Thyroid gland (tissue), 4 donors: Measurements from ENCODE around the gene AQP12B. TPM values are rescaled to one million over a fixed set of nuclear protein-coding genes. Genes with fewer than 3 reads are reported as not detected.
"Not testable (repeated sequence)": the region's sequence is repeated elsewhere in the genome, so short reads cannot be mapped to it uniquely, and the experiment has no call there.

Experiments used
- DNase-seq, 2 donors: peaks; one replicate each; pipeline ENCODE4 v3.0.0-alpha.2; 2019
- H3K27ac ChIP-seq, 3 donors: fragments of 200-600 bp; sonication (generic); 1 replicate in 2 of 3; 2 replicates in 1 of 3; pipeline ENCODE4 v1.5.1; 2016 to 2019; ENCODE audit warnings: mild to moderate bottlenecking in 1 of 3, moderate library complexity in 1 of 3
- H3K27me3 ChIP-seq: fragments of 200-600 bp; sonication (generic); one replicate; pipeline ENCODE4 v1.5.1; 2019
- H3K36me3 ChIP-seq, 2 donors: fragments of 200-600 bp; sonication (generic); one replicate each; pipeline ENCODE4 v1.5.1; 2016 to 2019
- H3K4me1 ChIP-seq, 2 donors: fragments of 200-600 bp; sonication (generic); one replicate each; pipeline ENCODE4 v1.5.1; 2017 to 2019
- H3K4me3 ChIP-seq, 3 donors: fragments of 200-600 bp; sonication (generic); replicated peaks in 1 of 3; 1 replicate in 2 of 3; 2 replicates in 1 of 3; pipeline ENCODE4 v1.5.1; 2016; ENCODE audit warnings: mild to moderate bottlenecking in 1 of 3
- H3K9me3 ChIP-seq: fragments of 200-600 bp; sonication (generic); one replicate; pipeline ENCODE4 v1.5.1; 2017
- CTCF ChIP-seq, 6 experiments: fragments of 200-600 bp in 3 of 6; fragments of 450-650 bp in 3 of 6; sonication (generic) in 3 of 6; IDR thresholded peaks; one replicate each; pipeline ENCODE4 v1.5.1; 2016 to 2019; ENCODE audit warnings: antibody characterized with exemption in 6 of 6, mild to moderate bottlenecking in 2 of 6, inconsistent platforms in 1 of 6, moderate library complexity in 1 of 6
- POLR2A ChIP-seq, 2 donors: fragments of 450-650 bp; IDR thresholded peaks; one replicate each; pipeline ENCODE4 v1.6.1; 2017; ENCODE audit warnings: antibody characterized with exemption in 2 of 2, mild to moderate bottlenecking in 2 of 2, moderate library complexity in 1 of 2
- WGBS, 2 donors: methylation state at CpG; one replicate each; pipeline ENCODE4 v1.1.5; 2017; 5-methylcytosine and 5-hydroxymethylcytosine counted together
- intact Hi-C: fragments of 100-400 bp; cut with DNase I; formaldehyde crosslinking; loops from one replicate; pipeline ENCODE4 v1.15.1; 2023
- total RNA-seq, 4 donors: library from RNA; depleted of rRNA; stranded (reverse); fragments of >200 nt; gene quantifications; one replicate each; pipeline ENCODE4 v1.2.3, GENCODE V29; 2016

Gene AQP12B
- total RNA-seq, 4 donors from 2014 or later: 0.13 TPM; not detected in 3

GRCh38 chr2:240685771-240686371, 3.2 kb upstream of the AQP12B start:
- H3K27me3 ChIP-seq: no peaks in the 10 kb centered on the region
- H3K9me3 ChIP-seq: no peaks in the 10 kb centered on the region
- H3K27ac ChIP-seq: peak overlapping the region; percentile 34 to 54 (median 42)
- WGBS, 2 donors: 30 to 37% methylated on average over 10 of the region's 10 CpGs
- intact Hi-C loops: no loop called here
- no peak overlapping the region for H3K4me3 ChIP-seq
- H3K36me3 ChIP-seq: no peaks in the 10 kb centered on the region
- peak; percentile 74 to 80 for DNase-seq
- peaks cover 8 to 15% of the 10 kb centered on the region in 2 donors for H3K4me1 ChIP-seq
- peak in 1 of 2 donors; percentile 40 for TF ChIP-seq POLR2A (IDR thresholded peaks at IDR 0.05)
- peak in 3 of 6 experiments; percentile 24 to 44 (median 33) for TF ChIP-seq CTCF (IDR thresholded peaks at IDR 0.05)

GRCh38 chr2:240683980-240684728, 1.5 kb upstream of the AQP12B start:
- H3K4me3 ChIP-seq, H3K36me3 ChIP-seq, H3K9me3 ChIP-seq, H3K27me3 ChIP-seq, intact Hi-C loops, H3K27ac ChIP-seq, DNase-seq: not testable (repeated sequence)
- 80 to 87% methylated on average over 9 to 11 of the region's 15 CpGs for WGBS, 2 donors
- peaks cover 8 to 15% of the 10 kb centered on the region in 2 donors for H3K4me1 ChIP-seq

- DNase-seq, intact Hi-C loops: not testable (repeated sequence)
- 80 to 83% methylated on average over 2 of the region's 15 CpGs for WGBS, 2 donors
These were observed 769 bp upstream of the AQP12B start for GRCh38 chr2:240683329-240683979.

GRCh38 chr2:240680185-240680584, 2.5 kb downstream of the AQP12B start:
- H3K36me3 ChIP-seq, H3K4me3 ChIP-seq, intact Hi-C loops, H3K9me3 ChIP-seq, H3K4me1 ChIP-seq, DNase-seq, H3K27ac ChIP-seq, H3K27me3 ChIP-seq: not testable (repeated sequence)
- WGBS, 2 donors: 63% methylated on average over 2 of the region's 11 CpGs; no CpG with 5 or more reads in 1 of the 2 donors

More at GRCh38 chr2:240683329-240683979, 769 bp upstream of the AQP12B start:
- H3K27me3 ChIP-seq, H3K27ac ChIP-seq, H3K4me3 ChIP-seq, H3K9me3 ChIP-seq, H3K36me3 ChIP-seq: not testable (repeated sequence)
- peaks cover 8 to 15% of the 10 kb centered on the region in 2 donors for H3K4me1 ChIP-seq

GRCh38 chr2:240678909-240679308, 3.8 kb downstream of the AQP12B start:
- DNase-seq, intact Hi-C loops, H3K9me3 ChIP-seq, H3K27ac ChIP-seq, H3K36me3 ChIP-seq, H3K27me3 ChIP-seq, H3K4me1 ChIP-seq, H3K4me3 ChIP-seq: not testable (repeated sequence)
- no CpG with 5 or more reads among the region's 19 CpGs for WGBS, 2 donors

GRCh38 chr2:240678043-240678442, 4.6 kb downstream of the AQP12B start:
- H3K27ac ChIP-seq, H3K9me3 ChIP-seq, intact Hi-C loops, H3K27me3 ChIP-seq, DNase-seq, H3K36me3 ChIP-seq, H3K4me3 ChIP-seq, H3K4me1 ChIP-seq: not testable (repeated sequence)
- WGBS, 2 donors: no CpG with 5 or more reads among the region's 14 CpGs

GRCh38 chr2:240675345-240675744, 7.3 kb downstream of the AQP12B start:
- intact Hi-C loops, DNase-seq, H3K36me3 ChIP-seq, H3K27ac ChIP-seq, H3K9me3 ChIP-seq, H3K4me1 ChIP-seq, H3K4me3 ChIP-seq, H3K27me3 ChIP-seq: not testable (repeated sequence)
- WGBS, 2 donors: no CpG with 5 or more reads among the region's 24 CpGs

GRCh38 chr2:240674461-240675184, 8.1 kb downstream of the AQP12B start:
- H3K36me3 ChIP-seq, H3K27ac ChIP-seq, H3K9me3 ChIP-seq, H3K4me3 ChIP-seq, DNase-seq, intact Hi-C loops, H3K4me1 ChIP-seq, H3K27me3 ChIP-seq: not testable (repeated sequence)
- WGBS, 2 donors: 29 to 43% methylated on average over 5 to 7 of the region's 16 CpGs
